Body of pancreas (tissue), 4 donors: Measurements from ENCODE around the gene GADD45GIP1. TPM values are rescaled to one million over a fixed set of nuclear protein-coding genes. Genes with fewer than 3 reads are reported as not detected.
"Not testable (repeated sequence)": the region's sequence is repeated elsewhere in the genome, so short reads cannot be mapped to it uniquely, and the experiment has no call there.

Experiments used
- ATAC-seq: fragments of 150-250 bp; one replicate; pipeline ENCODE4 v1.9.1; 2016
- DNase-seq, 4 donors: peaks; one replicate each; pipeline ENCODE4 v3.0.0-alpha.2; 2019
- H3K27ac ChIP-seq, 4 donors: fragments of 200-600 bp; sonication (generic); 1 replicate in 3 of 4; 2 replicates in 1 of 4; pipeline versions ENCODE4 v1.5.1 to v1.6.1; 2016 to 2019; ENCODE audit warnings: mild to moderate bottlenecking in 1 of 4, mixed read lengths in 1 of 4, moderate library complexity in 1 of 4
- H3K27me3 ChIP-seq, 2 donors: fragments of 200-600 bp; sonication (generic); one replicate each; pipeline ENCODE4 v1.6.0; 2016; ENCODE audit warnings: mild to moderate bottlenecking in 1 of 2
- H3K36me3 ChIP-seq, 2 donors: fragments of 200-600 bp; sonication (generic); replicated peaks in 1 of 2; 2 replicates each; pipeline ENCODE4 v1.5.1; 2016; ENCODE audit warnings: low read depth in 2 of 2; ENCODE audit not compliant: insufficient read depth in 1 of 2
- H3K4me1 ChIP-seq: fragments of 200-600 bp; sonication (generic); one replicate; pipeline ENCODE4 v1.6.0; 2016
- H3K4me3 ChIP-seq, 2 donors: fragments of 200-600 bp; sonication (generic); 1 replicate in 1 of 2; 2 replicates in 1 of 2; pipeline ENCODE4 v1.5.1; 2016 to 2019
- H3K9me3 ChIP-seq, 3 donors: fragments of 200-600 bp; sonication (generic); 1 replicate in 2 of 3; 2 replicates in 1 of 3; pipeline ENCODE4 v1.5.1; 2016
- CTCF ChIP-seq, 7 experiments: fragments of 450-650 bp in 4 of 7; fragments of 200-600 bp in 3 of 7; sonication (generic) in 3 of 7; IDR thresholded peaks; one replicate each; pipeline ENCODE4 v1.5.1; 2016 to 2019; ENCODE audit warnings: antibody characterized with exemption in 7 of 7
- POLR2A ChIP-seq, 3 donors: fragments of 450-650 bp; IDR thresholded peaks; one replicate each; pipeline ENCODE4 v1.6.1; 2016; ENCODE audit warnings: antibody characterized with exemption in 3 of 3, mild to moderate bottlenecking in 2 of 3
- WGBS, 2 donors: methylation state at CpG; one replicate each; pipeline ENCODE4 v1.1.5; 2017; 5-methylcytosine and 5-hydroxymethylcytosine counted together
- intact Hi-C: fragments of 100-400 bp; cut with DNase I; formaldehyde crosslinking; loops from one replicate; pipeline ENCODE4 v1.15.1; 2023
- total RNA-seq, 2 donors: library from RNA; depleted of rRNA; stranded (reverse); fragments of >200 nt; gene quantifications; one replicate each; pipeline ENCODE4 v1.1.0, GENCODE V29; 2016

The GADD45GIP1 gene
- total RNA-seq, 2 donors from 2014 or later, result 31.3 to 42.0 TPM

DNA sequence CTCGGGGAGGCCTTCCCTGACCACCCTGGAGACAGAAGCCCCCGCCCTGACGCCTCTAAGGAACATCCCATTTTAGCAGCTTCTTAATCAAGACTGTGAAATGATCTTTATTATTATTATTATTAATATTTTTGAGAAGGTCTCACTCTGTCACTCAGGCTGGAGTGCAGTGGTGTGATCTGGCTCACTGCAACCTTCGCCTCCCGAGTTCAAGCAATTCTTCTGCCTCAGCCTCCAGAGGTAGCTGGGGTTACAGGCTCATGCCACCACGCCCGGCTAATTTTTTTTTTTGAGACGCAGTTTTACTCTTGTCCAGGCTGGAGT is 8.8 kb upstream of the GADD45GIP1 start:
- WGBS, 2 donors, result 5 to 42% methylated on average over 4 to 8 of the region's 8 CpGs
- TF ChIP-seq CTCF (IDR thresholded peaks at IDR 0.05) (no peak), POLR2A (IDR thresholded peaks at IDR 0.05) (no peak)
- Histone ChIP-seq H3K4me3 (no peak overlapping the region), H3K9me3 (no peaks in the 10 kb centered on the region), H3K4me1 (peaks cover 22% of the 10 kb centered on the region), H3K27ac (peak overlapping the region; percentile 23 to 77 (median 60)), H3K36me3 (no peaks in the 10 kb centered on the region), H3K27me3 (no peaks in the 10 kb centered on the region)
- DNase-seq (no peak), ATAC-seq (no peak)
- intact Hi-C loops, result no loop called here

GRCh38 chr19:12965017-12965811 is 8.2 kb upstream of the GADD45GIP1 start:
- TF ChIP-seq CTCF (IDR thresholded peaks at IDR 0.05) (peak; percentile 68 to 99 (median 96)), POLR2A (IDR thresholded peaks at IDR 0.05) (peak in 1 of 3 donors; percentile 18)
- Histone ChIP-seq H3K27ac (peak overlapping the region; percentile 52 to 77 (median 68)), H3K9me3 (no peaks in the 10 kb centered on the region), H3K36me3 (no peaks in the 10 kb centered on the region), H3K4me1 (peaks cover 22% of the 10 kb centered on the region), H3K4me3 (no peak overlapping the region), H3K27me3 (no peaks in the 10 kb centered on the region)
- ATAC-seq (peak; percentile 95), DNase-seq (peak; percentile 80 to 87 (median 82))
- 0 to 1% methylated on average over 19 to 34 of the region's 34 CpGs for WGBS, 2 donors
- intact Hi-C loops, result no loop called here

- DNase-seq (no peak), ATAC-seq (no peak)
- peaks cover 26% of the 10 kb centered on the region for H3K4me1 ChIP-seq
- 55 to 57% methylated on average over 6 of the region's 6 CpGs for WGBS, 2 donors
- H3K27me3 ChIP-seq, result no peaks in the 10 kb centered on the region
- peaks cover 0 to under 1% of the 10 kb centered on the region in 2 donors for H3K36me3 ChIP-seq
- TF ChIP-seq POLR2A (IDR thresholded peaks at IDR 0.05) (no peak), CTCF (IDR thresholded peaks at IDR 0.05) (no peak)
- intact Hi-C loops, result no loop called here
- no peaks in the 10 kb centered on the region for H3K9me3 ChIP-seq
- H3K27ac ChIP-seq, result no peak overlapping the region
- H3K4me3 ChIP-seq, result no peak overlapping the region
These were observed 2.5 kb upstream of the GADD45GIP1 start for GRCh38 chr19:12959481-12959880.

DNA sequence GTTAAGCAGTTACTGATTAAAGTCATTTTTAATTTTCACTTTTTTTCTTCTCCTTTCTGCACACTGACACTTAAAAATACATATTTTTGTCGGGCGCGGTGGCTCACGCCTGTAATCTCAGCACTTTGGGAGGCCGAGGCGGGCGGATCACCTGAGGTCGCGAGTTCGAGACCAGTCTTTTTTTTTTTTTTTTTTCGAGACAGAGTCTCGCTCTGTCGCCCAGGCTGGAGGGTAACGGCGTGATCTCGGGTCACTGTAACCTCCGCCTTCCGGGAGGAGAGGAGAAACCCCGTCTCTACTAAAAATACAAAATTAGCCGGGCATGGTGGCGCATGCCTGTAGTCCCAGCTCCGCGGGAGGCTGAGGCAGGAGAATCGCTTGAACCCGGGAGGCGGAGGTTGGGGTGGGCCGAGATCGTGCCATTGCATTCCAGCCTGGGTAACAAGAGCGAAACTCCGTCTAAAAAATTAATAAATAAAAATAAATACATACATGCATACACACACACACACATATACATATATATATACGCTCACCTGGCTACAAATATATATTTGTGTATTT is 448 bp upstream of the GADD45GIP1 start:
- TF ChIP-seq POLR2A (IDR thresholded peaks at IDR 0.05), result peak in 1 of 3 donors; percentile 14
- H3K27me3 ChIP-seq, intact Hi-C loops, H3K9me3 ChIP-seq, DNase-seq, H3K36me3 ChIP-seq: not testable (repeated sequence)
- ATAC-seq, result peak; percentile 8
- peak overlapping the region; percentile 67 to 96 for H3K4me3 ChIP-seq
- 30 to 34% methylated on average over 31 of the region's 31 CpGs for WGBS, 2 donors
- H3K4me1 ChIP-seq, result peaks cover 38% of the 10 kb centered on the region
- peak overlapping the region; percentile 64 to 91 (median 86) for H3K27ac ChIP-seq

DNA sequence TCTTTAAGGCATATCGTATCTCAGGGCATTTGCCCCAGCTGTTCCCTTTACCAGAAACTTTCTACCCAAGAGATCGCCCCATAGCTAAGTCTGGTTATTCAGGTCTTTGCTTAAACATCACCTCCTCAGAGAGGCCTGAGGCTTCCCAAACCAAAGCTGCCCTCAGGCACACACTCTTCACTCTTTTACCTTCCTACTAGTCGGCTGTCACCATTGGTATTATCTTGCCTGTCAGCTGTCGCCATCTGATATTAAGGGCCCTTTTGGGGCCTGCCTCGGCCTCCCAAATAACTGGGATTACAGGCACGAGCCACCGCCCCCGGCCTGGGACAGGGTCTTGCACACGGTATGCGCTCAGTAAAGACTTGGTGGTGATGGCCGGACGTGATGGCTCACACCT is 1.0 kb downstream of the GADD45GIP1 start:
- peak overlapping the region; percentile 67 to 96 for H3K4me3 ChIP-seq
- no peaks in the 10 kb centered on the region for H3K27me3 ChIP-seq
- no peak for ATAC-seq
- H3K4me1 ChIP-seq, result peaks cover 38% of the 10 kb centered on the region
- H3K27ac ChIP-seq, result peak overlapping the region in 3 of 4 donors; percentile 81 to 91 (median 90)
- TF ChIP-seq CTCF (IDR thresholded peaks at IDR 0.05), result no peak
- no peak for TF ChIP-seq POLR2A (IDR thresholded peaks at IDR 0.05)
- no peak for DNase-seq
- H3K36me3 ChIP-seq, result peaks cover 0 to 6% of the 10 kb centered on the region in 2 donors
- 28 to 40% methylated on average over 4 to 12 of the region's 12 CpGs for WGBS, 2 donors
- H3K9me3 ChIP-seq, result no peaks in the 10 kb centered on the region
- intact Hi-C loops, result no loop called here

- H3K36me3 ChIP-seq, H3K27me3 ChIP-seq, H3K4me3 ChIP-seq, intact Hi-C loops, DNase-seq, H3K9me3 ChIP-seq, ATAC-seq: not testable (repeated sequence)
- H3K4me1 ChIP-seq, result peaks cover 38% of the 10 kb centered on the region
- peak overlapping the region in 1 of 4 donors; percentile 12 for H3K27ac ChIP-seq
- WGBS, 2 donors, result 87 to 100% methylated on average over 5 to 9 of the region's 9 CpGs
These were observed 1.4 kb downstream of the GADD45GIP1 start for GRCh38 chr19:12955575-12955974.
